Esophagus squamous epithelium (tissue), 4 donors: ENCODE data around the gene VIL1.

Source experiments
- CTCF ChIP-seq, 6 experiments: fragments of 450-650 bp in 4 of 6; fragments of 200-600 bp in 2 of 6; sonication (generic) in 2 of 6; IDR thresholded peaks; one replicate each; pipeline ENCODE4 v1.5.1; 2016 to 2019; ENCODE audit warnings: antibody characterized with exemption in 6 of 6, mild to moderate bottlenecking in 4 of 6, moderate library complexity in 4 of 6
- POLR2A ChIP-seq, 4 donors: fragments of 450-650 bp; IDR thresholded peaks; one replicate each; pipeline ENCODE4 v1.6.1; 2017; ENCODE audit warnings: antibody characterized with exemption in 4 of 4, mild to moderate bottlenecking in 4 of 4, moderate library complexity in 3 of 4

DNA sequence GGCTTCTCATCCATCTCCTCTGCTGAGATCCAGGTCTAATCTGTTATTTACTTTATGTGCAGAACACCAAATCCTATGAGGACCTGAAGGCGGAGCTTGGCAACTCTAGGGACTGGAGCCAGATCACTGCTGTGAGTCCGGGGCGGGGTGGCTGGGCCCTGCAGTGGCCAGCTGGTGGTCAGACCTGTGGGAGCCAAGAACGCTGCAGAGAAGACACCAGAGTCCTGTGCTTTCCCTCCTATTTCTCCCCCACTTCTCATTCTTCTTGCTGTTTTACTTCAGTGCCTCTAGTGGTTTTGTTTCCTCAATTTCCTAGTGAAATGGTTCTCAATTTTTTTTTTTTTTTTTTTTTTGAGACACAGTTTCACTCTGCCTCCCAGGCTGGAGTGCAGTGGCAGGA lies 19.7 kb downstream of the VIL1 start:
- TF ChIP-seq CTCF (IDR thresholded peaks at IDR 0.05) (no peak), POLR2A (IDR thresholded peaks at IDR 0.05) (no peak)
